Activated CD4-positive, alpha-beta T cell treated with anti-CD3 and anti-CD28 coated beads for 24 hours (primary cell): ENCODE data around the gene ARMH1.

Experiments used
- DNase-seq, 2 donors: peaks; one replicate each; pipeline ENCODE4 v3.0.0-alpha.2; 2020; ENCODE audit warnings: low read depth in 2 of 2

Gene ARMH1

DNA sequence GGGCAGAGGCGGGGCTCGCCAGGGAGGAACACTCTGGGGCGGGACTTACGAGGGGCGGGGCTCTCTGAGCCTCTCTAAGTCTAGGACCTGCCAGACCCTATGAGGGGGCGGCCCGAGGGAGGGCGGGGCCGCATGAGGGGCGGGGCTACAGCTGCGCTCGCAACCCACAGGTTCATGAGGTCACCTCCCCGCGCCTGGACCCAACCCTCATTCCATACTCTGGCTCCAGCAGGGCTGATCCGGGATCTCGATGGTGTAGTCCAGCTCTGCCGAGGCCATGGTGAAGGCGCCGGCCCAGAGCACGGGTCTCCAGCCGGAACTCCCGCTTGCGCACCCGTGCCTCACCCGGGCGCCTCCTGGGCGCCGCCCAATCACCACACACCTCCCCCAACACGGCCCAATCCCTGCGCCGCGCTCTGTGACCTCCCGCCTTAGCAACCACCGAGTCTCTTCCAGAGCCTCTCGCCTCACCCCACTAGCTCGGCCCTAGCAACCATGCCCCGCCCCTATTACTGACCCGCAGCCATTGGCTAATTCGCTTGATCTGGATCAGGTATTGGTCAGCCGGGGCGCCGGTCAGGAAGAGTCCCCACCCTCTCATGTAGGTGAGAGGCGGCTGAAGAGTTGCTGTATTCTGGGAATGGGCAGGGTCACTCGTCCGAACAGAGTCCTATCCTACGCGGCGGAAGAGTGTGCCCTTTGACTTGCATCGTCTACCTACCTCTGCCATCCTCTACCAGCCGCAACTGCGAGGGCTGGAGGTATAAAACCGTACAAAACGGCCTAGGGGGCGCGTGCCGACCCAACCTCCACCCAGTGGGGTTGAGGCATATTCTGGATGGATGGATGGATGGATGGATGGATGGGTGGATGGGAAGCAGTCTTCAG, at the start of gene ARMH1, which contains the start of gene TMEM53:
Gene ARMH1, plus strand, starts transcription at position 602 of the 888 bp plus-strand sequence. CDS start 14,984 bp downstream, outside the sequence.
Gene TMEM53, minus strand, starts transcription at position 369 of the 888 bp plus-strand sequence. Its CDS starts 90 bp downstream, at position 279.
- peak; percentile 94 for DNase-seq

DNA sequence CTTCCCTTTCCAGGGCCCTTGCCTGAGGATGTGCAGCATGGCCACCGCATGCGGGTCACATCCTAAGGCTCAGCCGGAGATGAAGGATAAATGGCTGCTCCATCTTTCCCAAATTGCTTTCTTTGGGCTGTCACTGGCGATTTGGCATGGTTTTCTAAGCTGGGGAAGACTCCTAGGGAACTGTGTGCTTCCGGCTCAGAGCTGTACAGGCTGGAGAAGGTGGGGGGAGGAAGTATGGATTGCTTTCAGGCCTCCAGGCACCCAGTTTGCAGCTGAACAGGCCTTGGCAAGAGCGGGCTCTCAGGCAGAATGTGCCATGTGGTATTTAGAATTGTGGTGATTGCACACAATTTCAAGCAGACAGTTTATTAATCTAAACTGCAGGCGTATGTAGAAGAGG, 49.2 kb upstream of the ARMH1 start:
- no peak for DNase-seq

DNA sequence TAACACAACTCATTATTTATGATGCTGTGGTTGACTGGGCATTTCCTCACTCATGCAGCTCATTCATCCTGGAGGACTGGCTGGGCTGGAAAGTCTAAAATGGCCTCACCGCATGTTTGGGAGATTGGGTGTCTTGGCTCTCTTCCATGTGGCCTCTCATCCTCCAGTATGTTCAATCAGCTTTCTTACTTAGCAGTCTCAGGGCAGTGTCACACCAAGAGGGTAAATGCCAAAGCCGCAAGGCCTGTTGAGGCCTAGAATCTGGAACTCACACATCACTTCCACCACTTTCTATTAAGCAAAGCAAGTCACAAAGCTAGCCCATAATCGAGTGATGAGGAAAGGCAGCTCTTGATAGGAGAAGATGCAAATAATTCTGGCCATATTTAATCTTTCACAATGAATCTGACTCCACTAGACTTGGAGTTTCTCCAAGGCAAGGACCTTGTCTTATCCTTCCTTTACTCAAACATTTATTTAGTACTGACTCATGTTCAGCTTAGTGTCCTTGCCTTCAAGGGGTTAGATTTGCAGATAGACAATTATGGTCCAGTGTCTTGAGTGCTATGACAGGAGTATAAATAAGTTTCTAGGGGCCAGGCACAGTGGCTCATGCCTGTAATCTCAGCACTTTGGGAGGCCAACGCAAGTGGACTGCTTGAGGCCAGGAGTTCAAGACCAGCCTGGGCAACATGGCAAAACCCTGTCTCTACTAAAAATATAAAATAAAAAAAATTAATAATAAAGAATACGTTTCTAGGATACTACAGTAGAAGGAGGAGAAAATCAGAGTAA, 45.4 kb upstream of the ARMH1 start:
- no peak for DNase-seq

DNA sequence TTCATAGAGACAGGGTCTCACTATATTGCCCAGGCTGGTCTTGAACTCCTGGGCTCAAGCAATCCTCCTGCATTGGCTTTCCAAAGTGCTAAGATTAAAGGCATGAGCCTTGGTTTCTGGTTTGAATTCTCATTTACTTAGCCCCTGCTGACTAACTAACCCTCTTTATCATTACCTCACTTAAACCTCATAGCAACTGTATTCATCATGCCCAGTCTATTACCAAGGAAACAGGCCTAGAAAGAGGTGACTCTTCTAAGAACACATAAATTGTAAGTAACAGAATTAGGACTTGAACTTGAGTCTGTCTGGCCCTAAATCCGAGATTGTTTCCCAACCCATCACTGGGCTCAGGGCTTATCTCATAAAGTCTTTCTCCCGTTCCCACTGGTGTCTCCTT, 44.4 kb upstream of the ARMH1 start:
- DNase-seq = no peak

DNA sequence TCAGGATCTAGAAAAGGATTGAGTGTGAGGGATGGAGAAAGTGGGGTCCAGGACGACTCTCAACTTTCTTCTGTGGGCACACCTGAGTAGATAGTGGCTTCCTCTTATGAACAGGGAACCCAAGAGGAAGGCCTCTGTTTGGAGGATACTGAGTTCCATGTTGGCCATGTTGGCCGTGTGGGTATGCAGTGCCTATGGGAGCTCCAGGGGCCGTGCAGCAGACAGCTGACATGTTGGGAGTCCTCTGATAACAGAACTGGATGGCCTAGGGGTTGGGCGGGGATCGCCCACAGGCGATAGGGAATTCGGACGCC, 43.2 kb upstream of the ARMH1 start:
- DNase-seq = no peak

DNA sequence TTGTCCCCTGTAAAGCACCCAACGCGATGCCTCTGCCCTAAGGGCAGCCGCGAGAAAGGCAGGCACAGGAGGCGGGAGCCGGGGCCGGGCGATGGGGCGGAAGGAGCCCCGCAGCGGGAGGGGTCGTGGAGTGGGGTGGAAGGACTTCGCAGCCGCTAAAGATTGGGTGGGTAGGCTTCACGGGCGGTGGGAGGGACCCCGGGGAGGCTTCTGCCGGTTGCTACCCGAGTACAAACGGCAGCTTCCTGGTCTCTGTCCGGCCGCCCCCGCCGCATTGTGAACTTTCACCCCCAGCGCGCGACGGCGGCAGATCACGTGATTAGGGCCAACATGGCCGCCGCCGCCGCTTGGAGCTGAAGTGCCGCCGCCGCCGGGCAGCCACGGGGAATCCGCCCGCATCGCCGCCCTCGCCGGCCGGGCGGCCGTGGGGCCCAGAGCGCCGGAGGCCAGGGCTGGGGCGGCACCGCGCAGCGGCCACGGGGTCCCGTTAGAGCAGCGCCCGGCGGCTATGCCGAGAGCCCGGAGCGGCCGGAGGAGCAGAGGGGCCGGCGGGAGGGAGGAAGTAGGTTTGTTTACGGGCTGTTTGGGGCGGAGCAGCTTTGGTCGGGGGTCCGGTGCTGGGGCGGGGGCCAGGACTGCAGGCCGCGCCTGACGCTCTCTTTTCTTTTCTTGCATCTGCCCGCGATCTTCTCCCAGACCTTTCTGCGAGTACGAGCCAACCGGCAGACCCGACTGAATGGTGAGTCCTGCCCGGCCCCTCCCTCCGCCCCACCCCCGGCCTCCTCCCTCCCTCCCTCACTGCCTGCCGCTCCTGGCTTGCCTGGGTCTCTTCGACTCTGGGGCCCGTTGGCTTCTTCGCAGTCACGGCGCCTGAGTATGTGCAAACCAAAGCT, 42.6 kb upstream of the ARMH1 start:
- peak; percentile 82 to 88 for DNase-seq

DNA sequence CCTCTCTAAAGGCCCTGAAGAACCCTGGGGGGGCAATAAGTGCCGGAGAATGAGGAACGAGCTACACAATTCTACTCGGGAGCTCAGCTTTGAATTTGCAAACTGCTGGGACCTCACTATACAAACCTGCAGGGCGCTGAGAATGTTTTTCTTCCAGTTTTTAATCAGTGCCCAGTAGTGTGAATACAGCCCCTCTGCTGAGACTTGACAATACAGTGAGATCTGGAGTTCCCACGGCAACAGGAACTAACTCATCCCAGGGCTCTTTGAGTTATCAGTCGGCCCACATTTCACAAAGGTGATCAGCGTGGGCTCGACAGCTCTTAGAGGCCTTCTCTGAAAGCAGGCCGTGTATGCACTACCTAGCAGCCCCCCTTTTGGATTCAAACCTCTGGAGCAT, 41.9 kb upstream of the ARMH1 start:
- no peak for DNase-seq

DNA sequence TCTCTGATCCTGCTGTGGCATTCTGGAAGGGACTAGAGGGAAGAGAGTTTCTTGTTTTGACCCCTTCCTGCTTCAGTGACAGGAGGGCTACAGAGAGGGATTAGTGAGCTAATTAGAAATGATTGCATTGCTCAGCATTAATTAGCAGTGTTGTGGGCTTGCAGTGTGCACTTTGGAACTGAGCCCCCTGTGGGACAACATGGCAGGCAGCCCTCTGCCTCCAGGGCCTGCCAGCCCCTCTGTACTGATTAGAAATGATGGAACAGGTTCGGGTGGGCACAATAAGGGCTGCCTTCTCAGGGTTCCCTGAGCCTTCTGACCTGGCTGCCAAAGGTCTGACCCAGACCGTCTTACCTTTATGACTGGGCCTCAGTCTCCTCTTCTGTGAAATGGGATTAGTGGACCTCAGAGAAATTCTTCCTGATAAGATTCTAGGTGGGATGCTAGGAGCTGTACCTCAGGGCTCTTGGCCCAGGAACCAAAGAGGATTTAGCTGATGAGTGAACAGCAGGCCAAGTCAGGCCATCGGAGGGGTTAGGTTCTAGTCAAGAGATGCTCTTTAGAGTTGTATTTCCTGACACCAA, 39.8 kb upstream of the ARMH1 start:
- DNase-seq = no peak

DNA sequence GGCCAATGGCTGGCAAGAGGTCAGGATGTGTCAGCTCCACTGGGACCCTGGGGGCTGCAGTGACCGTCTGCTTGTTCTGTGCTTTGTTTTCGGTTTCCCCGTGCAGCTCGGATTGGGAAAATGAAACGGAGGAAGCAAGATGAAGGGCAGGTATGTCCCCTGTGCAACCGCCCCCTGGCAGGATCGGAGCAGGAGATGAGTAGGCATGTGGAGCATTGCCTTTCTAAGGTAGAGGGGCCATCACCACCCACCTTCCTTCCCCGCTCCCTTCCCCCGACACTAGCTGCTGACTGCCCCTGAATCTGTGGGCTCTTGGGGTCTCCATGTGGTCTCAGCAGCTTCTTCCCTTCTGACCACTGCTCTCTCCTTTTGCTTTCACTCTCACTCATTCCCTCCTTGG, 39.1 kb upstream of the ARMH1 start:
- no peak for DNase-seq

DNA sequence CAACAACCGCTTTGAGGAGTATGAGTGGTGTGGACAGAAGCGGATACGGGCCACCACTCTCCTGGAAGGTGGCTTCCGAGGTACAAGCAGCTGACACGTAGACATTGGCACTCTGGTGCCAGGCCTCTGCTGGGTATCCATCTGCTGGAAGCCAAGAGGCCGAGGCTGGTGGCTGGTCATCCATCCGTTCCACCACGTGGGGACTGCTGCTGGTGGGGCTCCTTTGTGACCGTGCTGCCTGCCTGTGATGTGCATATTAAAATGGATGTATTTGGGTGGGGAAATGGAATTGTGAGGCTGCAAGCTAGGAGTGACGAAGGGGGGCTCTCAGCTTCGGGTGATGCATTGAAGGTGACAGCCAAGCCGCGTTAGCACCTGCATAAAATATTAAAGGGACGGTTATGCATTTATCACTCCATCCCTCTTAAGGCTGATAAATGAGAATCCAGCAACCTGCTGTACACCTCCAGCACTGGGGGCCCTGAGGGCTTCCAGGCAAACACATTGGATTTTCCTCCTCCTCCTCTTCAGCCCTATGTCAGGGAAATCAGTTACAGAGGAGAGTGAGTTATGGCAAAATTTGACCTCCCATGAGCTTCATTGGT, 38.3 kb upstream of the ARMH1 start:
- no peak for DNase-seq

DNA sequence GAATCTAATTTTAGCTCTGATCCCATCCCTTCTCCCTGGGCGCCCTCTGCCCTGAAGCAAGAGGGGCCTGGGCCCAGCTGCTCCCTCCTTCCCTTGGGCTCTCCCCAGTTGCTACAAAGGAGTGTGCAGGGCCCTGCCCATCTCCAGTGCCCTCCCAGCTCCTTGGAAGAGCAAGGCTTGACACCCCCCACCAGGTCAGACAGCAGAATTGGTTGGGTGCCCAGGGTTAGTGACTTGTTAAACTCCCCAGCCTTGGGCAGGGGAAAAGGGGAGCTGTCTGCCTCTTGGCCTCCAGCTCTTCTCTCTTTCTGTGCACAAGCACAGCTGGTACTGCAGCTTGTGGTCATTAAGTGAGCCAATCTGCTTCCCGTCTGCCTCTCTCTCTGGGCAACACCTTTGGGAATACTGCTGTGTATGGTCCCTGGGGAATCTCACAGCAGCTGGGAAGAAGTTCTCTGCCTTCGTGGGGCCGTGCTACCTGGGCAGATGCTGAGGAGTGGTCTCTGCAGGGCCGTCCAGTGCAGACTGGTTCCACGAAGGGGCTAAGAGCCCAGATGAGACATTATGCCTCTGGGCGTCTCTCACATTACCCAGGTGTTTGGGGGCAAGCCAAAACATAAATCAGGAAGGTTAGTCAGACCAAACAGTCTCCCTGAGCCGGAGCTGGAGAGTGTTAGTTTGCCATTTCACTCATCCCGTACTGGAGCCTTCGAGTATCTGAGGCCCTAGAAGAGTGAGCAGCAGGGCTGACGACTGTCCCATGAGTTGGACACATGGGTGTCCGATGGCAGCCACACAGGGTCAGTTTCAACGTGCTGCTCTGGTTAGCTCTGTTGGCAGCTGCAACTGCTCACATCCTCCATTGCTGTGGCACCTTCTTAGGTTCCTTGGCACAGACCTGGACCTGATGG, 37.6 kb upstream of the ARMH1 start:
- DNase-seq = no peak

DNA sequence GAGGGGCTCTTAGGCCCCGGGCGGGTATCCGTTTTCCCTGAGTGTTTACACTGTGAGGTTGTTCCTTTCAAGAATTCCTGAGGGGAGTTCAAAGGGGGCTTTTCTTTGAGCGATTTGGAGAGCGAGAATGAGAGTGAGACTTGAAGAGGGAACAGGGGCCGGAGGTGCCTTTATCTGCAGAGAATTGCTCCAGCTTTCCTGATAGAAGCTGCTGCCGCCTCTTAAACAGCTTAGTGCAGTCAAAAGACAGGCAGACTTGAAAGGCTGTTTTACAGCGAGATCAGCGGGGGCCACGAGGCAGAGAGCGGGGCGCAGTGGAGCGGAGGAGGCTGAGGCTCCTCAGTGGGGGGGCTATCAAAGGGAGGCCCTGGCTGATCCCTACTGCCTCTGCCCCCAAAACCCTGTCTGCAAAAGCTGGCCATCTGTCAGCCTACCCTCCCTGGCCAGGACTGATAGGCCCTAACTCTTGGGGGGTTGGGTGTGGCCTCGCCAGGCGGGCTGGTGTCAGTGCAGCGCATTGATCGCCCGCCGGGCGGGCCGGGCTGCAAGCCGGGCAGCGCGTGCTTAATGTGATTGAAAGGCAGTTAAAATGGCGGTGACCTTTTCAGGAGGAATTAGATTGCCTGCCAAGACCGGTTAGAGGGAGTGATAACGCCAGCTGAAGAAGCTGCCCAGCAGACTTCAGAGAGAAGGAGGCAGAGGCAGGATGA, 36.7 kb upstream of the ARMH1 start:
- no peak for DNase-seq

DNA sequence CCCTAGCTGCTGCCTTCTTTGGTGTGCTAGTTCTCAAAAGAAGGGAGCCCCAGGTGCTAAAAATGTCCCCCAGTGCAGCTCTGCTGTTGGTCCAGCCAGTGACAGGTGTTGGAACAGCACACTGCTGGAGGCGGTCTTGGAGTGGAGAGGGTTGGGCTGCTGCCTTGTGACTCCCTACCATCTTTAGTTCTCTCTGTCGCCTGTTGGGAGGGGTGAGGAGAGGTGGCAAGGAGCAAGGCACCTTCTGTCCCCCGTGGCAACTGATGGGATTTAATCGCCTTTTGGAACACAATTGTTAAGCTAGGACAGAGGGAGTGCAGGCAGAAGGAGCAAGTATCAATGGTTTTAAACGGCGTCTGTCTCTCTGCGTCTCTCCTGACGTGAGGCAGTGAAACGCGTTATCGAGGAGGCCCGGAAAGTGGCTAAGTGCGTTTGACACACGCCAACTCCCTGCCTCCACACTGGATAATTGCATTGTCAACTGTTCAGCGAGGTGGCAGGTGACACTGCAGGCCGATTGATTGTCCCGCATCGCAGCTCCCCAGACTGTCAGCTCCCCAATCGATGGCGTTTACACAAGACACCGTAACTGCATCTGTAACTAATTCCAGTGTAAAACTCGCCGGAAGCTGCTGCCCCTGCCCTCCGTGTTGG, 34.2 kb upstream of the ARMH1 start:
- no peak for DNase-seq

DNA sequence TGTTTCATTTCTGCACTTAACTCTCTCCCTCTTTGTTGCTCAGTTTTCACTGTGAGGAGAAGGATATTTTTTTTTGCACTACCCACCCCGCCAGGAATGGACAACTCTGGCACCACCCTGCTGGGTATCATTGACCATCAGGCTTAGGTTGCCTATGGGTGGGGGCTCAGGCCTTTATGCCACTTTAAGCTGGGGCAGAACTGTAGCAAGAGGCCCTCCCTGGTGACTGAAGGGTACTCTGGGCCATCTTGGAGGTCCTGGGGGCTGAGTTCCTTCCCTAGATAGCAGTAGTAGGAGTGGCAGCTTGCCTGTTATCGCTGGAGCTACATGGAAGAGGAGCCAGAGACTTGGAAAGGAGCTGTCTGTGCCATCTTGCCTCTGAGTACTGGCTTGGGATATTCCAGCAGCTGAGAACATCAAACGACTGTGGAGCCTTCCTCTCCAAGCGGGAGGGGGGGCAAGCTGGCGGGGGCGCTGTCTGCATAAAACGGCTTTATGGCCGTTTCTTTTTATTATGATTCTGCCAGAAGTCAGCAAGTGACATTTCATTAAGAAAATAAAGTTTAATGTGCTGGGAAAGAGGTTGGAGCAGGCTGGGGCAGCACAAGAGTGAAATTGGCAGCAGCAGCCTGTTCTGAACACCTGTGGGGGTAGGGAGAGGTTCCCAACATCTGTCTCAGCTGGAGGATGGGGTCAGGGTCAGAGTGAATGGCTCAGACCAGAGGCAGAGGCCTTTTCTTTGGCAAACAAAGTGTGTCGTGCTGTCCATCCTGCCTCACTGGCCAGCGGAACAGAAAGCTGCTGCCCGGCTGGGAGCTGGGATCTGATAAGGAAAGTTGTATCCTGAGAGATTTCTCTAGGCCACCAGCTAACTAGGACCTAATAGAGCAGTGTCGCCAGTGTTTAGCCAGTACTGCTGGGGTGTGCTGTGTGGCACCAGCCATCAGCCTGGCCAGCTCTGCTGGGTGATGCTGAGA, 33.1 kb upstream of the ARMH1 start:
- DNase-seq = no peak

DNA sequence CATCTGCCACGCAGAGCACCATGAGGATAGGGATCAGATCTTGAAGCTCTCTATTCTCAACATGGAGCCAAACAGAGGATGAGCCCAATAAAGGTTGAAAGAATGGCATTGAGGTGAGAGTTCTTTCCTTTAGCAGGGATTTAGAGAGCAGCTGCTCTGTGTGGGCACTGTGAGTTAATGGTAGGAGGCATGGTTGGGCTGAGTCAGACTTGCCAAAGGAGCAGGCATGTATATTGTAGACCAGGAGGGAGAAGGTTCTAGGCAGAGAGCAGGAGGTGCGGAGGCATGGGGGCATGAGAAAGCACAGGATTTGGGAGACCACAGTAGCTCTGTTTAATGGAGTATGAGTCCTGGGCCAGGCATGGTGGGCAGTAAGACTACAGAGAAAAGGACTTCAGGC, 32.3 kb upstream of the ARMH1 start:
- no peak for DNase-seq

DNA sequence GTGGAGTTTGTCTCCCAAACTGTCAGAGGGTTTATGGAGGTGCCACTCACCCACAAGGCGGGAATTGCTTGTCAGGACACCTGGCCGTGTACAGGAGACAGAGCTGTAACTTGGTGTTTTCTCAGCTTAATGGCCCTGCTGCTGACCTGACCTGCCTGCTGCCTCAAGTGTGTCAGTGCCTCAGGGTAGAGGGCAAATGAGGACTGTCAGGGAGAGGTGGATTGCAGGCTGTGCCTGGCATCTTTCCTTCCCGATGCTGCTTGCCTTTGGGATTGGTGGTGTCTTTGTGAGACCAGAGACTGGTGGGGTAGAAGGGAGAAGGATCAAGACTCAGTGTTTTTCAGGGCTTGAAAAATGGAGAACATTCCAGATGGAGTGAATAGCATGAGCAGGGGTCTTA, 31.6 kb upstream of the ARMH1 start:
- DNase-seq = no peak

DNA sequence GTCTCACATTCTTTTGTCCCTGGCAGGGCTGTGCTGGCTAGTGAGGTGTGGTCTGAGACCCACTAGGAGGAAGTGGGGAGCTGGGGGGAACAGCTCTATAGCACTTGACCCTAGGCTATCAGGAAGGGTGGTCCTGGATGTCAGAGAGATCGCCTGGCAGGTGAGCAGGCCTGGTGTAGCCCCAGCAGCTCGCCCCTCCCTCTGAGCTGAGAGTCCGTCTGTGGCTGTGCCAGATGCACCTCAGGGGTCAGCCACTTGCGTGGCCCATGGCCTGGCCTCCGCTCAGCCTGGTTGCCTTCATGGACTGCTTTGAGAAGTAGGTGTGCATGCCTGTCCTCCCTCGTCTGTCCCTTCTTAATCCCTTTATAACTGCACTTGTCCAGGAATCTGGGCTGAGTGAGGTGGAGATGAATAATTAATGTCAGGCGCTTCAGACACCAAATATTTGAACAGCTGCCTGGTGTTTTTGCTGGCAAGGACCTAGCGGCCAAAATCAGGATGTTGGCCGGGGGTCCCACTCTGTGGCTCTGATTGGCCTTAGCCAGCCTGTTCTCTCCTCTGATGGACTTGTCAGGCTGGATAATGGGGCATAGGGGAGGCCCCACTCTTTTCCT, 30.7 kb upstream of the ARMH1 start:
- DNase-seq = no peak
